ENCODE results near the gene RIC3.

DNA sequence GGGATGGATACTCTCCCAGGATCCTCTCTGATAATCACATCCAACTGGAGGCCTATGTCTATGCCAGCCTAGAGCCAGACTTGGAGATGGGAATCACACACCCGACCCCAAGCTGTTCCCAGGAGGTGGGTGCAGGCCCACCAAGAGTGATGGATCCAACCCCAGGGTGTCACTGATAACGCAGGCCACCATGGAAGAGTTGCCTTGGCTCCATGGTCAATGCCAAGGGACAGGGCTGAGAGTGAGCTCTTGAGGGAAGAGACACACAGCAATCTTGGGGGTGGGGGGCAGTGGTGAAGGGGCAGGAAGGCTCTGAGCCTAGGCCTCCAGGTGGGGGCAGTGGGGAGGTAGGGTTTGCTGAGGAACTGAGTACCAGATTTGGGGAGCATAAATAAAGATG is 70.9 kb downstream of the RIC3 start:
- no peak for TF ChIP-seq EZH2 (IDR thresholded peaks at IDR 0.05; ENCODE audit: borderline replicate concordance, low read length)
- TF ChIP-seq, protein P1, sequence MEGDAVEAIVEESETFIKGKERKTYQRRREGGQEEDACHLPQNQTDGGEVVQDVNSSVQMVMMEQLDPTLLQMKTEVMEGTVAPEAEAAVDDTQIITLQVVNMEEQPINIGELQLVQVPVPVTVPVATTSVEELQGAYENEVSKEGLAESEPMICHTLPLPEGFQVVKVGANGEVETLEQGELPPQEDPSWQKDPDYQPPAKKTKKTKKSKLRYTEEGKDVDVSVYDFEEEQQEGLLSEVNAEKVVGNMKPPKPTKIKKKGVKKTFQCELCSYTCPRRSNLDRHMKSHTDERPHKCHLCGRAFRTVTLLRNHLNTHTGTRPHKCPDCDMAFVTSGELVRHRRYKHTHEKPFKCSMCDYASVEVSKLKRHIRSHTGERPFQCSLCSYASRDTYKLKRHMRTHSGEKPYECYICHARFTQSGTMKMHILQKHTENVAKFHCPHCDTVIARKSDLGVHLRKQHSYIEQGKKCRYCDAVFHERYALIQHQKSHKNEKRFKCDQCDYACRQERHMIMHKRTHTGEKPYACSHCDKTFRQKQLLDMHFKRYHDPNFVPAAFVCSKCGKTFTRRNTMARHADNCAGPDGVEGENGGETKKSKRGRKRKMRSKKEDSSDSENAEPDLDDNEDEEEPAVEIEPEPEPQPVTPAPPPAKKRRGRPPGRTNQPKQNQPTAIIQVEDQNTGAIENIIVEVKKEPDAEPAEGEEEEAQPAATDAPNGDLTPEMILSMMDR (IDR thresholded peaks at IDR 0.05; ENCODE audit: low read length) = no peak

All from OCI-LY1 (cell line).